ENCODE measurements around the gene AFF4. TPM values are rescaled to one million over a fixed set of nuclear protein-coding genes. Genes with fewer than 3 reads are reported as not detected.

Gene AFF4
- total RNA-seq, 1 donor: 83.2 TPM

GRCh38 chr5:132873119-132873929 is 90.1 kb downstream of the AFF4 start, which contains the start of gene LEAP2:
Gene LEAP2, plus strand, starts transcription at chr5:132873668. Its CDS starts 27 bp downstream, at chr5:132873695.
- Histone ChIP-seq H2AFZ (ENCODE audit: low read length) (no peak within 1 kb of the TSS), H3K4me1 (ENCODE audit: insufficient read depth, low read length) (peaks cover 30% of the 10 kb centered on the region), H3K4me2 (ENCODE audit: insufficient read depth, low read length) (no peak within 1 kb of the TSS), H3K79me2 (ENCODE audit: insufficient read depth, low read length) (peaks cover 5% of the 10 kb centered on the region), H3K27me3 (ENCODE audit: insufficient read depth, low read length) (no peaks in the 10 kb centered on the region), H3K27ac (ENCODE audit: low read depth, low read length) (no peak within 1 kb of the TSS), H3K9me3 (ENCODE audit: low read depth, low read length) (no peaks in the 10 kb centered on the region), H3K36me3 (ENCODE audit: insufficient read depth, low read length) (peaks cover 55% of the 10 kb centered on the region), H4K20me1 (ENCODE audit: insufficient read depth, low read length) (peaks cover 20% of the 10 kb centered on the region), H3K4me3 (ENCODE audit: insufficient read depth, low read length) (no peak within 1 kb of the TSS)
- TF ChIP-seq CTCF (IDR thresholded peaks at IDR 0.05; ENCODE audit: extremely low read depth, low read depth, low read length): no peak
- DNase-seq (ENCODE audit: insufficient read length, low spot score, missing footprints): no peak

GRCh38 chr5:132872788-132873118 is 90.7 kb downstream of the AFF4 start:
- TF ChIP-seq CTCF (IDR thresholded peaks at IDR 0.05; ENCODE audit: extremely low read depth, low read depth, low read length): no peak
- peaks cover 8% of the 10 kb centered on the region for H3K79me2 ChIP-seq (ENCODE audit: insufficient read depth, low read length)
- no peaks in the 10 kb centered on the region for H3K9me3 ChIP-seq (ENCODE audit: low read depth, low read length)
- no peaks in the 10 kb centered on the region for H3K27me3 ChIP-seq (ENCODE audit: insufficient read depth, low read length)
- no peak overlapping the region for H3K27ac ChIP-seq (ENCODE audit: low read depth, low read length)
- peaks cover 54% of the 10 kb centered on the region for H3K36me3 ChIP-seq (ENCODE audit: insufficient read depth, low read length)
- no peak for DNase-seq (ENCODE audit: insufficient read length, low spot score, missing footprints)
- H3K4me2 ChIP-seq (ENCODE audit: insufficient read depth, low read length): no peak overlapping the region
- H4K20me1 ChIP-seq (ENCODE audit: insufficient read depth, low read length): peaks cover 14% of the 10 kb centered on the region
- H2AFZ ChIP-seq (ENCODE audit: low read length): no peak overlapping the region
- peaks cover 24% of the 10 kb centered on the region for H3K4me1 ChIP-seq (ENCODE audit: insufficient read depth, low read length)
- no peak overlapping the region for H3K4me3 ChIP-seq (ENCODE audit: insufficient read depth, low read length)

DNA sequence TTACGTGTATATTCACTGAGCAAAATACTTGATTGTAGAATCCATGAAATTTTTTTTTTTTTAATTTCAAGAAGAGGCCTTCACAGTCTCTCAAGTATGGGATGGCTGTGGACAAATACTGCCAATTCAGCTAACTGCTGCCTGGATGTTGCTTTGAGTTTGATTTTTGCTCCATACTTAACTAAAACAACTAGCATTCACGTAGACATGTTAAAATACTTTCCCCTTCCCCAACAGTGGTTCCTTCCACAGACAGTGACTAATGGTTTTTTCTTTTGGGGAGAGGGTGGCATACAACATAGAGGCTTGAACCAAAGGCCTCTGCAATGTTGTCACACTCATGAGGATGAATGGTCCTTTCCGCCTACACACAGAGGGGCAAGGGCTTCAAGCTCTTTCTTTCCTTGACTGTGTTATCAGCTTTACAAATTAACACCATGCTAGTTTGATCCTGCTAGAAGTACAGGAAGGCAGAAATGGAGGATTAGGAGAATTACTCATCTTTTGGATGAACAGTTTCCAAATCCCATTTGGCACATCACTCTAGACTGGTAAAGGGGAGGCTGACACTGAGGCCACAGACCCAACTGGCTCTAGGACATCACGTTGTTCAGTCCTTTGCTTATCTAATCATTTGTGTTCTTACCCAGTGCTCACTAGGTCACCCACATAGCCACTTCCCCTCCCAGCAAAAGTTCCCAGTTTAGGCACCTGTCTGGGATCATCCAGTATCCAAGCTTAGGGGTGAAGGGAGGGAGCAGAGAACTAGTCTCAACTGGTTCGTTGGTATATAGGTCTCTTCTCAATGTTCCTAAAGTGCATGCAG is 91.8 kb downstream of the AFF4 start:
- no peak for TF ChIP-seq CTCF (IDR thresholded peaks at IDR 0.05; ENCODE audit: extremely low read depth, low read depth, low read length)
- DNase-seq (ENCODE audit: insufficient read length, low spot score, missing footprints): no peak
- Histone ChIP-seq H4K20me1 (ENCODE audit: insufficient read depth, low read length) (peaks cover 19% of the 10 kb centered on the region), H3K4me1 (ENCODE audit: insufficient read depth, low read length) (peaks cover 24% of the 10 kb centered on the region), H3K4me3 (ENCODE audit: insufficient read depth, low read length) (no peak overlapping the region), H3K27ac (ENCODE audit: low read depth, low read length) (peak overlapping the region; percentile 39), H3K79me2 (ENCODE audit: insufficient read depth, low read length) (peaks cover 18% of the 10 kb centered on the region), H3K27me3 (ENCODE audit: insufficient read depth, low read length) (no peaks in the 10 kb centered on the region), H3K9me3 (ENCODE audit: low read depth, low read length) (no peaks in the 10 kb centered on the region), H2AFZ (ENCODE audit: low read length) (no peak overlapping the region), H3K36me3 (ENCODE audit: insufficient read depth, low read length) (peaks cover 54% of the 10 kb centered on the region), H3K4me2 (ENCODE audit: insufficient read depth, low read length) (no peak overlapping the region)

DNA sequence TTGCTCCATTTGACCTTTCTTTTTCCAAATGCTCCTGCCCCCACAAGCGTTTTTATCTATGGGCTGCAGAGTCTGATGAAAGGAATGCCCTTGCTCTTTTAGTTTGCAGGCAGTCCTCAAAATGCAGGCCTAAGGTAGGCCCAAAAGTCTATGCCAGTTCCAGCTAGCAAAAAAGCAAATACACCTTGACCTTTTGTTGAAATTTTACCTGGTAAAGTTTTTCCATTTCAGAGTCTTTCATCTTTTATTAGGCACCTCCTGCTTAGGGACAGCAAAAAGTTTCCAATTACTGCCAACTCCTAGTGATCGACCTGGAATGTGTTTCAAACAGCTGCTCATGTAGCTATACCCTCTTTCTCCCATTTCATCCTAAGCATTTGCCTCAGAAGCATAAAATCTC is 92.6 kb downstream of the AFF4 start:
- Histone ChIP-seq H3K36me3 (ENCODE audit: insufficient read depth, low read length) (peaks cover 50% of the 10 kb centered on the region), H3K4me1 (ENCODE audit: insufficient read depth, low read length) (peaks cover 19% of the 10 kb centered on the region), H3K4me2 (ENCODE audit: insufficient read depth, low read length) (no peak overlapping the region), H2AFZ (ENCODE audit: low read length) (no peak overlapping the region), H3K4me3 (ENCODE audit: insufficient read depth, low read length) (no peak overlapping the region), H4K20me1 (ENCODE audit: insufficient read depth, low read length) (peaks cover 13% of the 10 kb centered on the region), H3K27ac (ENCODE audit: low read depth, low read length) (no peak overlapping the region), H3K79me2 (ENCODE audit: insufficient read depth, low read length) (peaks cover 21% of the 10 kb centered on the region), H3K27me3 (ENCODE audit: insufficient read depth, low read length) (no peaks in the 10 kb centered on the region), H3K9me3 (ENCODE audit: low read depth, low read length) (no peaks in the 10 kb centered on the region)
- no peak for DNase-seq (ENCODE audit: insufficient read length, low spot score, missing footprints)
- no peak for TF ChIP-seq CTCF (IDR thresholded peaks at IDR 0.05; ENCODE audit: extremely low read depth, low read depth, low read length)

Data from osteoblast (primary cell).